AG04450 (cell line): ENCODE data around the gene ANKHD1. TPM values are rescaled to one million over a fixed set of nuclear protein-coding genes. Genes with fewer than 3 reads are reported as not detected.

ENCODE experiments used
- CTCF ChIA-PET: fragments of 300-600, 350-600 bp; formaldehyde crosslinking; extraction: SDS; loops from one replicate; lab custom pipeline; 2022; ENCODE audit warnings: antibody characterized with exemption, inconsistent platforms; lab: Charles Lee
- POLR2A ChIA-PET: fragments of 350-600 bp; formaldehyde crosslinking; extraction: SDS; loops from one replicate; lab custom pipeline; 2021; ENCODE audit warnings: antibody characterized with exemption, inconsistent platforms; lab: Yijun Ruan, JAX
- DNase-seq: peaks from one replicate; pipeline ENCODE4 v3.0.0-alpha.2; 2011; ENCODE audit warnings: low read depth, low spot score
- H3K27ac ChIP-seq: one replicate; pipeline ENCODE4 v1.5.1; 2012; ENCODE audit warnings: low read depth, low read length, control low read depth
- H3K27me3 ChIP-seq: one replicate; pipeline ENCODE4 v1.6.0; 2012; ENCODE audit warnings: low read length; ENCODE audit not compliant: control insufficient read depth, insufficient read depth
- H3K4me3 ChIP-seq: 2 replicates; pipeline ENCODE4 v1.5.1; 2011; ENCODE audit warnings: mild to moderate bottlenecking, low read depth, low read length, control low read depth
- H3K9me3 ChIP-seq: 2 replicates; pipeline ENCODE4 v1.5.1; 2012; ENCODE audit warnings: low read length; ENCODE audit not compliant: control insufficient read depth, insufficient read depth
- CTCF ChIP-seq: IDR thresholded peaks from 2 replicates; pipeline ENCODE4 v1.5.1; 2011; ENCODE audit warnings: low read depth, low read length, control low read depth, inconsistent platforms
- polyA plus RNA-seq: library from polyadenylated mRNA; depleted of rRNA; stranded (reverse); fragments of >200 nt; gene quantifications from 2 replicates; pipeline ENCODE4 v1.2.3, GENCODE V29; 2011

Gene ANKHD1
- polyA plus RNA-seq, 1 experiment: 56.6 TPM

DNA sequence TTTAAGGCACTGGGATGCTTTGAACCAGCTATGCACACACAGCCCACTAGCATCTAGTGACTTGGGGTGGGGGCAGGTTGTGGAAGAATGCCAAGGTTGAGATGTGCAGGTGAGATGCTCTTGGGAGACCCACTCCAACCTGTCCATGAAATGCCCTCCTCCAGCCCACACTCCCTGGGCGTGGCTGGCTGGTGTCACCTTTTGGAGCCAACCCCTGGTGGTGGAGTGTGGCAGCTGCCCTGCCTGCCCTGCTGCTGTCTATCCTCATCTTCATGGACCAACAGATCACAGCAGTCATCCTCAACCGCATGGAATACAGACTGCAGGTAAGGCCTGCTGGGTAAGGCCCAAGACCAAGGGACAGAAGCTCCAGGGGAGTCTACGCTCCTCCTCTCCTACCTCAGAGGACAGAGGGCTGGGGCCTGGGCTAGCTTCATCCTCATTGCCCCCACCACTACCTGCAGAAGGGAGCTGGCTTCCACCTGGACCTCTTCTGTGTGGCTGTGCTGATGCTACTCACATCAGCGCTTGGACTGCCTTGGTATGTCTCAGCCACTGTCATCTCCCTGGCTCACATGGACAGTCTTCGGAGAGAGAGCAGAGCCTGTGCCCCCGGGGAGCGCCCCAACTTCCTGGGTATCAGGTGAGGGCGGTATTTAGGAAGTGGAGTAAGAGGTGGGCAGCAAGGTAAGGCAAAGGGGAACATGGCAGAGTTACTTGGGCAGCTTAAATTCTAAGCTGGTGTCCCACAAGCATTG lies 34.2 kb upstream of the ANKHD1 start:
- ChIA-PET CTCF (interaction anchor here (1.4 to 9.5 kb wide), 3 partner anchors 16 to 268 kb away, joined by 3 to 279 read pairs (median 5); no protein-coding TSS in a partner anchor), POLR2A (interaction anchor here (0.6 kb wide), 1 partner anchor 280 kb away, joined by 4 read pairs; the partner anchor contains the start of genes IK and NDUFA2)
- H3K9me3 ChIP-seq: no peaks in the 10 kb centered on the region; the same call in 1 of the 2 replicates
- H3K27me3 ChIP-seq: peaks cover 15% of the 10 kb centered on the region
- DNase-seq: no peak
- H3K27ac ChIP-seq: no peak overlapping the region
- peak; percentile 5; the same call in 1 of the 2 replicates for TF ChIP-seq CTCF
- no peak overlapping the region for H3K4me3 ChIP-seq

DNA sequence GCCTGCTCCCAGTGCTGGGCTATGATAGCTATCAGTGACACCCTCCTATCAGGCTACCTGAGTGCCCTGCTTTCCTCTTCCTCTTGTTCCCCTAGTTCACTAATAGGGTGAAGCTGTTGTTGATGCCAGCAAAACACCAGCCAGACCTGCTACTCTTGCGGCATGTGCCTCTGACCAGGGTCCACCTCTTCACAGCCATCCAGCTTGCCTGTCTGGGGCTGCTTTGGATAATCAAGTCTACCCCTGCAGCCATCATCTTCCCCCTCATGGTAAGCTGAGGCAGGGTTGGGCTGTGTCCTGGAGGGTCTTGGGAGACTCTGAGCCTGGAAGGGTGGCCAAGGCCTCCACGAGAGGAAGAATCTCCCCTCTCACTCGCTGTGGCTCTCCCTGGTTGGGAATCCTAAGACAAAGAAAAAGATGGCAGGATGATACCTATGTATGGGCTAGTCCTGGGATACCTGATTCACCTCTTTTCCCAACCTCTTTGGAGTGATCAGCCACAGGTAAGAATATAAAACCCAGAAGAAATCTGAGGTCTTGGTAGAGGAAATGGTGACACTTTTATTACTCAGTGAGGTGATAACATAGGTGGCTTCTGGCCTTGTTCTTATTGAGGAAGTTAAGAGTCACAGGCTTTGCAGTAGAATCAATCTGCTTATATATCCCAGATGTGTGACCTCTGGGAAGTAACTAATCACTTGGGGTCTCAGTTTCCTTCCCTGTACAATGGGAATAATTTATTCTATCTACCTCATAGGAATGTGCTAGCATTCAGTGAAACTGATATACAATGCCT lies 30.1 kb upstream of the ANKHD1 start:
- H3K9me3 ChIP-seq: no peaks in the 10 kb centered on the region
- no peak overlapping the region for H3K4me3 ChIP-seq
- DNase-seq: no peak
- H3K27ac ChIP-seq: no peak overlapping the region
- H3K27me3 ChIP-seq: peaks cover 8% of the 10 kb centered on the region
- POLR2A ChIA-PET: interaction anchor here (0.6 kb wide), 1 partner anchor 44 kb away, joined by 3 read pairs; no protein-coding TSS in a partner anchor
- CTCF ChIA-PET: interaction anchor here (0.6 to 2.8 kb wide), 22 partner anchors 8 to 670 kb away, joined by 3 to 30 read pairs (median 6); partner anchors contain the start of genes HARS1, HBEGF, SLC4A9 and WDR55
- TF ChIP-seq CTCF: no peak

- H3K9me3 ChIP-seq: no peaks in the 10 kb centered on the region
- DNase-seq: peak; percentile 44
- TF ChIP-seq CTCF: peak; percentile 91
- POLR2A ChIA-PET: no interaction called here
- H3K27ac ChIP-seq: no peak overlapping the region
- peaks cover 6% of the 10 kb centered on the region for H3K27me3 ChIP-seq
- no peak overlapping the region for H3K4me3 ChIP-seq
- CTCF ChIA-PET: interaction anchor here (0.6 to 2.8 kb wide), 53 partner anchors 9 to 669 kb away, joined by 3 to 30 read pairs (median 5); partner anchors contain the start of genes ANKHD1, CD14, EIF4EBP3 and HARS1
Observed at GRCh38 chr5:140372971-140373487, 28.6 kb upstream of the ANKHD1 start.

DNA sequence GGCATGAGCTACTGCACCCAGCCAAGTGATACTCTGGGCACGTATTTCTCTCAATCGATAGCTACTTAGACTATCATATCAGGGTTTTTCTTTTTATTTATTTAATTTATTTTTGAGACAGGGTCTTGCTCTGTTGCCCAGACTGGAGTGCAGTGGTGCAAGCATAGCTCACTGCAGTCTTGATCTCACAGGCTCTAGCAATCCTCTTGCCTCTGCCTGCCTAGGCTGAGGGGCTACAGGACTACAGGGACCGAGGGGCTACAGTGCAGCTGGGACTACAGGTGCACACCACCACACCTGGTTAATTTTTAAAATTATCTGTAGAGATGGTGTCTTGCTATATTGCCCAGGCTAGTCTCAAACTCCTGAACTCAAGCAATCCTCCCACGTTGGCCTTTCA lies 20.3 kb upstream of the ANKHD1 start:
- Histone ChIP-seq H3K27ac (no peak overlapping the region), H3K9me3 (no peaks in the 10 kb centered on the region), H3K4me3 (no peak overlapping the region), H3K27me3 (peaks cover 3% of the 10 kb centered on the region)
- no peak for TF ChIP-seq CTCF
- ChIA-PET CTCF (interaction anchor here (1.8 kb wide), 1 partner anchor 9 kb away, joined by 11 read pairs; no protein-coding TSS in a partner anchor), POLR2A (no interaction called here)
- no peak for DNase-seq
